Uterus (tissue), 4 donors: ENCODE data around the gene RANBP17. TPM values are rescaled to one million over a fixed set of nuclear protein-coding genes. Genes with fewer than 3 reads are reported as not detected.

ENCODE experiments used
- DNase-seq, 2 donors: peaks; one replicate each; pipeline ENCODE4 v3.0.0-alpha.2; 2019 to 2020
- H3K27ac ChIP-seq, 2 donors: fragments of 200-600 bp; sonication (generic); 1 replicate in 1 of 2; 2 replicates in 1 of 2; pipeline ENCODE4 v1.5.1; 2016 to 2018
- H3K27me3 ChIP-seq, 2 donors: fragments of 200-600 bp; sonication (generic); one replicate each; pipeline ENCODE4 v1.5.1; 2018 to 2019; ENCODE audit warnings: control low read depth in 1 of 2
- H3K36me3 ChIP-seq, 2 donors: fragments of 200-600 bp; sonication (generic); one replicate each; pipeline ENCODE4 v1.5.1; 2019; ENCODE audit warnings: control low read depth in 1 of 2
- H3K4me1 ChIP-seq, 2 donors: fragments of 200-600 bp; sonication (generic); one replicate each; pipeline ENCODE4 v1.5.1; 2018 to 2019; ENCODE audit warnings: control low read depth in 1 of 2
- H3K4me3 ChIP-seq, 2 donors: fragments of 200-600 bp; sonication (generic); 1 replicate in 1 of 2; 2 replicates in 1 of 2; pipeline ENCODE4 v1.5.1; 2018 to 2019; ENCODE audit warnings: mild to moderate bottlenecking in 1 of 2
- H3K9me3 ChIP-seq, 2 donors: fragments of 200-600 bp; sonication (generic); one replicate each; pipeline ENCODE4 v1.5.1; 2019; ENCODE audit warnings: control low read depth in 1 of 2
- CTCF ChIP-seq, 4 experiments: fragments of 200-600 bp in 2 of 4; fragments of 450-650 bp in 2 of 4; sonication (generic) in 2 of 4; IDR thresholded peaks; one replicate each; pipeline ENCODE4 v1.5.1; 2016 to 2019; ENCODE audit warnings: antibody characterized with exemption in 4 of 4, mild to moderate bottlenecking in 2 of 4, moderate library complexity in 1 of 4
- POLR2A ChIP-seq, 2 donors: fragments of 450-650 bp; IDR thresholded peaks; one replicate each; pipeline ENCODE4 v1.6.1; 2016; ENCODE audit warnings: antibody characterized with exemption in 2 of 2, mild to moderate bottlenecking in 1 of 2, moderate library complexity in 1 of 2
- intact Hi-C: fragments of 100-400 bp; cut with DNase I; formaldehyde crosslinking; loops from one replicate; pipeline ENCODE4 v1.15.1; 2023; ENCODE audit warnings: low total_unique reads
- total RNA-seq, 4 donors: library from RNA; depleted of rRNA in 3 of 4; stranded (reverse); fragments of >200 nt in 3 of 4; gene quantifications; one replicate each; pipeline versions ENCODE4 v1.1.0 to v1.2.4, GENCODE V29; 2014 to 2023
- donor health status: DM: yes; HTN: yes; CAD: no.

The RANBP17 gene
- total RNA-seq, 4 donors from 2014 or later = 1.8 to 72.8 (median 7.6) TPM

- Histone ChIP-seq H3K4me1 (peaks cover 0 to 19% of the 10 kb centered on the region in 2 donors), H3K9me3 (no peaks in the 10 kb centered on the region), H3K27me3 (peaks cover 4 to 82% of the 10 kb centered on the region in 2 donors), H3K27ac (no peak overlapping the region), H3K36me3 (no peaks in the 10 kb centered on the region), H3K4me3 (no peak overlapping the region)
- intact Hi-C loops = no loop called here
- DNase-seq = no peak
- TF ChIP-seq POLR2A (IDR thresholded peaks at IDR 0.05) (no peak), CTCF (IDR thresholded peaks at IDR 0.05) (no peak)
These were observed 447.7 kb downstream of the RANBP17 start for GRCh38 chr5:171309276-171310211.

DNA sequence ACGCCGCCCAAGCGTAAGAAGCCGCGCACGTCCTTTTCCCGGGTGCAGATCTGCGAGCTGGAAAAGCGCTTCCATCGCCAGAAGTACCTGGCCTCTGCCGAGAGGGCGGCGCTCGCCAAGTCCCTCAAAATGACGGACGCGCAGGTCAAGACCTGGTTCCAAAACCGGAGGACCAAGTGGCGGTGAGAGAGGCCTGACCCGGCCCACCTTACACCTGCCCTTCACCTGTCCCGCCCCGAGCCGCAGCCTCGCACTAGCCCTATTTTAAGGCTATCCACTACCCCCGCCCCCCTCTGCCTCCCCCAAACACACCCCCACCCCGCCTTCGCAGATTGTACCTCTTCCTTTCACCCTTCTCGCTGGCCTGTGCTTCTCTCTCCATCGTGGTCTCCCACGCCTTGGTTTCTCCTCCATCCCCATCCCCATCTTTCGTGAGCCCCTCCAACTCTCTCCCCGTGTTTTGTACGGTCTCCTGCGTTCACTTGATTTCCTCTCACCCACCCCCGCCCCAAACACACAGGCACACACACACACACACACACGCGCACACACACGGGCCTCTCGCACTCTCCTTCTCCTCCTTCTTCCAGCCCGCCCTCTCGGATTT lies 448.5 kb downstream of the RANBP17 start:
- peaks cover 4 to 85% of the 10 kb centered on the region in 2 donors for H3K27me3 ChIP-seq
- no peaks in the 10 kb centered on the region for H3K36me3 ChIP-seq
- H3K4me1 ChIP-seq = peaks cover 0 to 21% of the 10 kb centered on the region in 2 donors
- DNase-seq = no peak
- no peaks in the 10 kb centered on the region for H3K9me3 ChIP-seq
- no peak overlapping the region for H3K4me3 ChIP-seq
- H3K27ac ChIP-seq = no peak overlapping the region
- intact Hi-C loops = no loop called here
- no peak for TF ChIP-seq POLR2A (IDR thresholded peaks at IDR 0.05)
- TF ChIP-seq CTCF (IDR thresholded peaks at IDR 0.05) = no peak

- intact Hi-C loops = no loop called here
- H3K36me3 ChIP-seq = no peaks in the 10 kb centered on the region
- no peaks in the 10 kb centered on the region for H3K9me3 ChIP-seq
- DNase-seq = no peak
- no peak overlapping the region for H3K4me3 ChIP-seq
- no peak overlapping the region for H3K27ac ChIP-seq
- peaks cover 4 to 85% of the 10 kb centered on the region in 2 donors for H3K27me3 ChIP-seq
- peaks cover 0 to 26% of the 10 kb centered on the region in 2 donors for H3K4me1 ChIP-seq
- TF ChIP-seq CTCF (IDR thresholded peaks at IDR 0.05) (no peak), POLR2A (IDR thresholded peaks at IDR 0.05) (no peak)
These were observed 449.1 kb downstream of the RANBP17 start for GRCh38 chr5:171310819-171311321.

DNA sequence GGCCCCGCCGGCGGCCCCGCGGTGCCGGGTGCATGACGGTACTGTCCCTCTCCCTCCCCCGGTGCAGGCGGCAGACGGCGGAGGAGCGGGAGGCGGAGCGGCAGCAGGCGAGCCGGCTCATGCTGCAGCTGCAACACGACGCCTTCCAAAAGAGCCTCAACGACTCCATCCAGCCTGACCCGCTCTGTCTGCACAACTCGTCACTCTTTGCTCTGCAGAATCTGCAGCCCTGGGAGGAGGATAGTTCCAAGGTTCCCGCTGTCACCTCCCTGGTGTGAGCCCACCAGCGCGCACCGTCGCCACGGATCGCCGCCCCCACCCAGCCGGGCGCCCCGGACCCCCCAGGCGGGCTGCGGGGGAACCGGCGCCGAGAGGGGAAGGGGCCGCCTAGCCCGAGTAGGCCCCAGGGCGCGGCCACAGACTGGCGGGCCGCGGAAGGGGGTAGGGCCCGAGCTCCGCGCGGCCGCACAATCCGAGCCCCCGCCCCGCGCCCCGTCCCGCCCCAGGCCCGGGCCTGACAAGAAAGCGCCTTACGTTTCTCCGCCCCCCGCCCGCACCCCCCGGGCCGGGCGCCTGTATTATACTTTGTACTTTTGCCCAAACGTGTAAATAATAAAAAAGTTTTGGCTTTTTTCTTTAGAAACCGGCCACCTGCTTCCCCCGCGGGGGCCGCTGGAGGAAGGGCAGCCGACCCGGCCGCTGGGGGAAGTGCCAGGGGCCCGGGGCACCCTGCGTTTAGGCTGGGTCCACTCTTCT lies 449.7 kb downstream of the RANBP17 start:
- H3K27me3 ChIP-seq = peaks cover 10 to 89% of the 10 kb centered on the region in 2 donors

More for the DNA sequence above, 449.7 kb downstream of the RANBP17 start:
- no peak for DNase-seq
- TF ChIP-seq POLR2A (IDR thresholded peaks at IDR 0.05) = no peak
- no peak for TF ChIP-seq CTCF (IDR thresholded peaks at IDR 0.05)
- Histone ChIP-seq H3K9me3 (no peaks in the 10 kb centered on the region), H3K4me1 (peaks cover 0 to 31% of the 10 kb centered on the region in 2 donors), H3K36me3 (no peaks in the 10 kb centered on the region), H3K4me3 (no peak overlapping the region), H3K27ac (no peak overlapping the region)
- intact Hi-C loops = no loop called here
